WERI-Rb-1 (cell line): ENCODE data around the gene GPHN.
"Not testable (repeated sequence)": the region's sequence is repeated elsewhere in the genome, so short reads cannot be mapped to it uniquely, and the experiment has no call there.

Experiments used
- DNase-seq: peaks from one replicate; pipeline ENCODE4 v3.0.0-alpha.2; 2020
- H3K27ac ChIP-seq: fragments of 250-450 bp; sonication (Bioruptor Pico); 2 replicates; pipeline ENCODE4 v1.5.1; 2020; ENCODE audit warnings: mild to moderate bottlenecking, moderate library complexity
- H3K27me3 ChIP-seq: fragments of 250-450 bp; sonication (Bioruptor Pico); 2 replicates; pipeline ENCODE4 v1.5.1; 2021; ENCODE audit warnings: mild to moderate bottlenecking, low read depth, moderate library complexity; ENCODE audit not compliant: insufficient read depth, severe bottlenecking
- H3K36me3 ChIP-seq: fragments of 250-450 bp; sonication (Bioruptor Pico); 2 replicates; pipeline ENCODE4 v1.5.1; 2020; ENCODE audit warnings: mild to moderate bottlenecking, moderate library complexity
- H3K4me3 ChIP-seq: 2 replicates; pipeline ENCODE4 v1.5.1; 2011; ENCODE audit warnings: low read depth, mild to moderate bottlenecking, control low read depth, low read length
- H3K9me3 ChIP-seq: fragments of 250-450 bp; sonication (Bioruptor Pico); 2 replicates; pipeline ENCODE4 v1.5.1; 2021; ENCODE audit warnings: mild to moderate bottlenecking, moderate library complexity; ENCODE audit not compliant: severe bottlenecking
- CTCF ChIP-seq: IDR thresholded peaks from 2 replicates; pipeline ENCODE4 v1.5.1; 2011; ENCODE audit warnings: low read depth, mild to moderate bottlenecking, control low read depth, inconsistent platforms, low read length

Gene GPHN

GRCh38 chr14:67050896-67051295 is 542.9 kb downstream of the GPHN start:
- Histone ChIP-seq H3K27me3 (no peaks in the 10 kb centered on the region), H3K9me3 (peaks cover 6% of the 10 kb centered on the region), H3K36me3 (peaks cover 5% of the 10 kb centered on the region; the same call in 1 of the 2 replicates), H3K4me3 (no peak overlapping the region), H3K27ac (no peak overlapping the region)
- TF ChIP-seq CTCF: no peak
- no peak for DNase-seq

GRCh38 chr14:67056684-67057083 is 548.7 kb downstream of the GPHN start:
- H3K27me3 ChIP-seq: no peaks in the 10 kb centered on the region
- H3K36me3 ChIP-seq: peaks cover under 1% of the 10 kb centered on the region
- no peak for TF ChIP-seq CTCF
- no peak for DNase-seq
- peaks cover 6% of the 10 kb centered on the region for H3K9me3 ChIP-seq
- H3K27ac ChIP-seq: no peak overlapping the region
- no peak overlapping the region for H3K4me3 ChIP-seq

- no peak for TF ChIP-seq CTCF
- Histone ChIP-seq H3K9me3 (no peaks in the 10 kb centered on the region), H3K4me3 (no peak overlapping the region), H3K27ac (no peak overlapping the region), H3K27me3 (no peaks in the 10 kb centered on the region), H3K36me3 (peaks cover 8% of the 10 kb centered on the region)
- no peak for DNase-seq
These were observed 551.6 kb downstream of the GPHN start for GRCh38 chr14:67059596-67059995.

GRCh38 chr14:67060546-67060945 is 552.6 kb downstream of the GPHN start:
- Histone ChIP-seq H3K4me3 (no peak overlapping the region), H3K9me3 (no peaks in the 10 kb centered on the region), H3K27ac (no peak overlapping the region), H3K36me3 (peaks cover 8% of the 10 kb centered on the region), H3K27me3 (no peaks in the 10 kb centered on the region)
- TF ChIP-seq CTCF: no peak
- DNase-seq: no peak

- not testable (repeated sequence) for H3K27me3 ChIP-seq, H3K36me3 ChIP-seq, H3K9me3 ChIP-seq, H3K4me3 ChIP-seq, H3K27ac ChIP-seq, DNase-seq
These were observed 559.3 kb downstream of the GPHN start for GRCh38 chr14:67067070-67067814.

GRCh38 chr14:67068251-67068650 is 560.3 kb downstream of the GPHN start:
- TF ChIP-seq CTCF: no peak
- Histone ChIP-seq H3K4me3 (no peak overlapping the region), H3K9me3 (no peaks in the 10 kb centered on the region), H3K36me3 (no peaks in the 10 kb centered on the region), H3K27ac (no peak overlapping the region), H3K27me3 (no peaks in the 10 kb centered on the region)
- DNase-seq: no peak
